Hepatocyte (in vitro differentiated cells): Measurements from ENCODE around the gene SDSL.

ENCODE experiments used
- EZH2 ChIP-seq: fragments of 200-600 bp; sonication (generic); IDR thresholded peaks from 2 replicates; pipeline ENCODE4 v1.6.1; 2016; ENCODE audit warnings: antibody characterized with exemption, mild to moderate bottlenecking, borderline replicate concordance
- EZH2phosphoT487 ChIP-seq: fragments of 200-600 bp; sonication (generic); IDR thresholded peaks from one replicate; pipeline ENCODE4 v1.6.1; 2018; ENCODE audit warnings: antibody characterized with exemption, mild to moderate bottlenecking, low read depth, moderate library complexity; ENCODE audit not compliant: unreplicated experiment, severe bottlenecking
- TF ChIP-seq, protein P1 (sequence below): fragments of 200-600 bp; sonication (generic); IDR thresholded peaks from 2 replicates; pipeline ENCODE4 v1.5.1; 2016; ENCODE audit warnings: antibody characterized with exemption, mild to moderate bottlenecking; ENCODE audit not compliant: poor library complexity

- TF ChIP-seq EZH2 (no peak), EZH2phosphoT487 (peak; percentile 20)
- TF ChIP-seq, protein P1, sequence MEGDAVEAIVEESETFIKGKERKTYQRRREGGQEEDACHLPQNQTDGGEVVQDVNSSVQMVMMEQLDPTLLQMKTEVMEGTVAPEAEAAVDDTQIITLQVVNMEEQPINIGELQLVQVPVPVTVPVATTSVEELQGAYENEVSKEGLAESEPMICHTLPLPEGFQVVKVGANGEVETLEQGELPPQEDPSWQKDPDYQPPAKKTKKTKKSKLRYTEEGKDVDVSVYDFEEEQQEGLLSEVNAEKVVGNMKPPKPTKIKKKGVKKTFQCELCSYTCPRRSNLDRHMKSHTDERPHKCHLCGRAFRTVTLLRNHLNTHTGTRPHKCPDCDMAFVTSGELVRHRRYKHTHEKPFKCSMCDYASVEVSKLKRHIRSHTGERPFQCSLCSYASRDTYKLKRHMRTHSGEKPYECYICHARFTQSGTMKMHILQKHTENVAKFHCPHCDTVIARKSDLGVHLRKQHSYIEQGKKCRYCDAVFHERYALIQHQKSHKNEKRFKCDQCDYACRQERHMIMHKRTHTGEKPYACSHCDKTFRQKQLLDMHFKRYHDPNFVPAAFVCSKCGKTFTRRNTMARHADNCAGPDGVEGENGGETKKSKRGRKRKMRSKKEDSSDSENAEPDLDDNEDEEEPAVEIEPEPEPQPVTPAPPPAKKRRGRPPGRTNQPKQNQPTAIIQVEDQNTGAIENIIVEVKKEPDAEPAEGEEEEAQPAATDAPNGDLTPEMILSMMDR = no peak
Measured at GRCh38 chr12:113469224-113469948, 47.2 kb downstream of the SDSL start.
